GM12878 (cell line): ENCODE measurements around the gene MAST3. TPM values are rescaled to one million over a fixed set of nuclear protein-coding genes. Genes with fewer than 3 reads are reported as not detected.

Experiments
- ATAC-seq: fragments of 200-7000 bp; cut with Tn5 transposase; 3 replicates; pipeline ENCODE4 v1.9.1; 2020; ENCODE audit warnings: mild to moderate bottlenecking, moderate library complexity
- BruUV-seq: library from RNA; stranded (reverse); fragments of 400-500 nt; replicated peaks from 2 replicates; lab custom pipeline; 2021; lab: Mats Ljungman, UMichigan
- CTCF ChIA-PET: fragments of 300-600 bp; sonication (Branson Sonifier 250); formaldehyde crosslinking; extraction: SDS; loops from one replicate; lab custom pipeline; 2021; ENCODE audit warnings: inconsistent platforms; lab: Yijun Ruan, JAX
- POLR2A ChIA-PET: fragments of 350-600 bp; formaldehyde crosslinking; extraction: SDS; loops from one replicate; lab custom pipeline; 2021; ENCODE audit warnings: inconsistent platforms; lab: Charles Lee
- RAD21 ChIA-PET: fragments of 300-600 bp; sonication (Branson Sonifier 250); formaldehyde crosslinking; loops from one replicate; lab custom pipeline; 2023; ENCODE audit warnings: antibody characterized with exemption; ENCODE audit not compliant: unreplicated experiment; lab: Charles Lee
- SMC1A ChIA-PET: fragments of 300-600 bp; sonication (Branson Sonifier 250); formaldehyde crosslinking; loops from one replicate; lab custom pipeline; 2023; ENCODE audit not compliant: unreplicated experiment, uncharacterized antibody; lab: Charles Lee
- DNase-seq: peaks from one replicate; pipeline ENCODE4 v3.0.0-alpha.2; 2011; ENCODE audit warnings: low read depth, low spot score
- FAIRE-seq: peaks from 3 replicates; lab custom pipeline; 2011; peaks lifted over from hg19 to GRCh38; lab: Jason Lieb, UNC
- H2AFZ ChIP-seq: 2 replicates; pipeline ENCODE4 v1.6.0; 2011; ENCODE audit warnings: low read depth, low read length, control low read depth; ENCODE audit not compliant: control insufficient read depth
- H3K27ac ChIP-seq: 2 replicates; pipeline ENCODE4 v1.5.1; 2011; ENCODE audit warnings: control low read depth; ENCODE audit not compliant: control insufficient read depth, insufficient read depth
- H3K27me3 ChIP-seq, 2 experiments: replicated peaks in 1 of 2; 2 replicates each; pipeline versions ENCODE4 v1.6.0 to v1.6.1; 2011; ENCODE audit warnings: low read length in 1 of 2; ENCODE audit not compliant: control insufficient read depth in 2 of 2, insufficient read depth in 2 of 2
- H3K36me3 ChIP-seq, 2 experiments: 2 replicates each; pipeline ENCODE4 v1.5.1; 2011; ENCODE audit warnings: low read length in 1 of 2; ENCODE audit not compliant: control insufficient read depth in 2 of 2, insufficient read depth in 2 of 2
- H3K4me1 ChIP-seq: 2 replicates; pipeline ENCODE4 v1.6.1; 2011; ENCODE audit warnings: mild to moderate bottlenecking, low read length, moderate library complexity, mixed read lengths; ENCODE audit not compliant: control insufficient read depth, insufficient read depth
- H3K4me2 ChIP-seq: 2 replicates; pipeline ENCODE4 v1.6.0; 2011; ENCODE audit warnings: control low read depth; ENCODE audit not compliant: control insufficient read depth, insufficient read depth
- H3K4me3 ChIP-seq: fragments of 200-600 bp; sonication (generic); 2 replicates; pipeline ENCODE4 v1.5.1; 2016
- H3K79me2 ChIP-seq: 2 replicates; pipeline ENCODE4 v1.6.0; 2011; ENCODE audit warnings: low read length; ENCODE audit not compliant: control insufficient read depth, insufficient read depth
- H3K9ac ChIP-seq: 2 replicates; pipeline ENCODE4 v1.8.0; 2011; ENCODE audit warnings: low read length, control low read depth, mixed read lengths; ENCODE audit not compliant: control insufficient read depth, insufficient read depth
- H3K9me3 ChIP-seq: replicated peaks from 3 replicates; pipeline ENCODE4 v1.5.1; 2011; ENCODE audit warnings: mild to moderate bottlenecking, low read length; ENCODE audit not compliant: control insufficient read depth, insufficient read depth
- H4K20me1 ChIP-seq: 2 replicates; pipeline ENCODE4 v1.6.0; 2011; ENCODE audit not compliant: control insufficient read depth, insufficient read depth
- ATF3 ChIP-seq: IDR thresholded peaks from 2 replicates; pipeline ENCODE4 v1.6.1; 2011; ENCODE audit warnings: low read depth, mild to moderate bottlenecking, low read length, moderate library complexity, borderline replicate concordance; ENCODE audit errors: extremely low read depth
- EED ChIP-seq: sonication (generic); IDR thresholded peaks from 2 replicates; pipeline ENCODE4 v1.6.1; 2016; ENCODE audit warnings: antibody characterized with exemption, low read depth
- JUND ChIP-seq: IDR thresholded peaks from 2 replicates; pipeline ENCODE4 v1.6.1; 2012; ENCODE audit warnings: low read depth, mild to moderate bottlenecking, low read length, improper control_type of control experiment, moderate library complexity
- MXI1 ChIP-seq: fragments of 150-350 bp; IDR thresholded peaks from 2 replicates; pipeline ENCODE4 v1.6.1; 2011; ENCODE audit warnings: low read depth, mild to moderate bottlenecking, inconsistent platforms, low read length, improper control_type of control experiment
- NFIC ChIP-seq: IDR thresholded peaks from 2 replicates; pipeline ENCODE4 v1.6.1; 2012; ENCODE audit warnings: low read depth, mild to moderate bottlenecking, inconsistent platforms, low read length, moderate library complexity
- RCOR1 ChIP-seq: conservative IDR thresholded peaks from 2 replicates; pipeline ENCODE4 v1.6.1; 2012; ENCODE audit warnings: low read depth, low read length, improper control_type of control experiment
- SKIL ChIP-seq: fragments of 450-650 bp; IDR thresholded peaks from 2 replicates; pipeline ENCODE4 v1.6.1; 2017; ENCODE audit warnings: mild to moderate bottlenecking, low read depth, inconsistent platforms; ENCODE audit not compliant: poor library complexity, severe bottlenecking
- TCF12 ChIP-seq: IDR thresholded peaks from 2 replicates; pipeline ENCODE4 v1.6.1; 2011; ENCODE audit warnings: low read depth, mild to moderate bottlenecking, low read length
- ZNF217 ChIP-seq: fragments of 450-650 bp; IDR thresholded peaks from 2 replicates; pipeline ENCODE4 v1.6.1; 2017; ENCODE audit warnings: antibody characterized with exemption, mild to moderate bottlenecking
- WGBS: methylation state at CpG from one replicate; pipeline ENCODE4 v1.1.6; 2016; ENCODE audit warnings: low lambda C conversion rate; ENCODE audit not compliant: insufficient replicate concordance, insufficient coverage; ENCODE audit errors: missing lambda C conversion rate; 5-methylcytosine and 5-hydroxymethylcytosine counted together
- in situ Hi-C: fragments of 300-500 bp; cut with MboI; formaldehyde crosslinking; loops from 9 replicates; pipeline ENCODE4 v1.14.3; 2018; ENCODE audit warnings: mixed read lengths
- intact Hi-C: fragments of 100-400 bp; cut with micrococcal nuclease; formaldehyde crosslinking; loops from one replicate; pipeline ENCODE4 v1.14.2; 2022; ENCODE audit not compliant: unreplicated experiment
- polyA plus RNA-seq, 11 experiments: library from polyadenylated mRNA; depleted of rRNA in 4 of 11; unstranded in 6 of 11; stranded (reverse) in 5 of 11; fragments of >200 nt; fragmentation: Nextera tagmentation in 4 of 11; fragmentation: Illumina TruSeq in 1 of 11; extraction: Ambion mirVana in 4 of 11; extraction: Trizol in 1 of 11; gene quantifications; 1 replicate in 1 of 11; 2 replicates in 10 of 11; pipeline versions ENCODE4 v1.2.1 to v1.2.3, GENCODE V29; 2011 to 2016; ENCODE audit warnings: inconsistent platforms in 2 of 11, missing spikeins in 2 of 11, low read depth in 1 of 11
- total RNA-seq, 4 experiments: library from RNA; depleted of rRNA in 3 of 4; stranded (reverse); fragments of >200 nt in 3 of 4; fragmentation: Illumina TruSeq in 1 of 4; extraction: Trizol in 1 of 4; gene quantifications; 2 replicates each; pipeline versions ENCODE4 v1.2.1 to v1.2.3, GENCODE V29; 2013 to 2021
- TF ChIP-seq, protein P1 (sequence below): IDR thresholded peaks from 2 replicates; pipeline ENCODE4 v1.6.1; 2012; ENCODE audit warnings: mild to moderate bottlenecking, low read depth, low read length
- TF ChIP-seq, protein P2 (sequence below): fragments of 450-650 bp; conservative IDR thresholded peaks from 2 replicates; pipeline ENCODE4 v1.6.1; 2017; ENCODE audit warnings: mild to moderate bottlenecking, moderate library complexity

Gene MAST3
- total and polyA plus RNA-seq, 10 of the 15 experiments (the other 5 are each of a cell fraction or from before 2014, with no cell fraction given): 3.0 to 22.2 (median 7.5) TPM

GRCh38 chr19:18085702-18086457 lies 11.7 kb upstream of the MAST3 start (continued):
- TF ChIP-seq ATF3: no peak

DNA sequence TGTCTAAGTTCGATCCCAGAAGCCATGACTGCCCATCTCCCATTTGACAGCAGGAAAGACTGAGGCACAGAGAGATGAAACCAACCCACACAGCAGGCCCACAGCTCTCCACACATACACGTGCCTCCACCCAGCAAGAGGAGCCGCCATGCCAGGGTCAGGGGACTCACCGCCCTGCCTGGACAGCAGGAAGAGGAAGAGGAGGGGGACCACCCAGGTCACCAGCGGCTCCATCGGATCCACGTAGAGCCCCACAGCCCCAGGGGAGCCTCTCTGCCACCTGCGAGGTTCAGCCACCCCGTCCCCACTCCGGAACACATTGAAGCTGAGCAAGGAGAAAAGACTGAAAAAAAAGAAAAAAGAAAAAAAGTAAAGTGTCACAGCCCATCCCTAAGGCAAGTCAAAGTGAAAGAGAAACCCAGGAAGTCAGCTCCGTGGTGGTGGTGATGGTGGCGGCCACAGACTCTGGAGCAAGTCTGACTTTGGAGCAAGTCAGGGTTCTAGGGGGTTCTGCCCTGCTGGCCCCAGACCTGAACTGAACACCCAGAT lies 10.9 kb upstream of the MAST3 start, which contains the start of gene IL12RB1:
Gene IL12RB1 (minus strand): TSS at position 345 of the 549 bp plus-strand sequence. CDS start 111 bp downstream, at position 234.
- Histone ChIP-seq H3K27ac (peak within 1 kb of the TSS; percentile 97), H3K4me3 (peak within 1 kb of the TSS; percentile 94), H3K36me3 (peaks cover 0 to 3% of the 10 kb centered on the region in 2 experiments; a peak in 1 of 4 replicates), H3K9ac (peak within 1 kb of the TSS; percentile 95), H3K27me3 (no peaks in the 10 kb centered on the region), H4K20me1 (no peaks in the 10 kb centered on the region), H3K4me1 (peaks cover 32% of the 10 kb centered on the region), H3K9me3 (no peaks in the 10 kb centered on the region), H3K79me2 (peaks cover 9% of the 10 kb centered on the region), H3K4me2 (peak within 1 kb of the TSS; percentile 95), H2AFZ (peak within 1 kb of the TSS; percentile 84)
- no TSS peak for BruUV-seq
- ChIA-PET SMC1A (interaction anchor here (0.9 to 5.0 kb wide), 7 partner anchors 12 to 106 kb away, joined by 3 to 30 read pairs (median 3); partner anchors contain the start of genes ARRDC2, MAST3 and MPV17L2), POLR2A (interaction anchor here (0.5 to 1.5 kb wide), 11 partner anchors 9 to 194 kb away, joined by 3 to 8 read pairs (median 5); no protein-coding TSS in a partner anchor), RAD21 (interaction anchor here (0.7 to 3.6 kb wide), 8 partner anchors 12 to 227 kb away, joined by 3 to 37 read pairs (median 4); partner anchors contain the start of genes MAST3 and PIK3R2), CTCF (interaction anchor here (0.5 to 1.6 kb wide), 10 partner anchors 10 to 227 kb away, joined by 3 to 8 read pairs (median 3); partner anchors contain the start of genes MAST3 and RPL18A)
- in situ Hi-C loops (no loop called here), intact Hi-C loops (no loop called here)
- no peak for FAIRE-seq
- ATAC-seq: peak; percentile 73
- DNase-seq: peak; percentile 44
- WGBS: 2% methylated on average over 11 of the region's 12 CpGs
- peak; percentile 61; the same call in 1 of the 2 replicates for TF ChIP-seq NFIC
- peak; percentile 26 for TF ChIP-seq SKIL
- peak; percentile 93 for TF ChIP-seq EED
- TF ChIP-seq MXI1: peak; percentile 23; the same call in 1 of the 2 replicates
- 0 out of 2 replicates have a peak, but pooled peaks have one; percentile 49 for TF ChIP-seq RCOR1
- 0 out of 2 replicates have a peak, but pooled peaks have one; percentile 11 for TF ChIP-seq TCF12
- peak; percentile 57; the same call in 1 of the 2 replicates for TF ChIP-seq JUND
- TF ChIP-seq, protein P1, sequence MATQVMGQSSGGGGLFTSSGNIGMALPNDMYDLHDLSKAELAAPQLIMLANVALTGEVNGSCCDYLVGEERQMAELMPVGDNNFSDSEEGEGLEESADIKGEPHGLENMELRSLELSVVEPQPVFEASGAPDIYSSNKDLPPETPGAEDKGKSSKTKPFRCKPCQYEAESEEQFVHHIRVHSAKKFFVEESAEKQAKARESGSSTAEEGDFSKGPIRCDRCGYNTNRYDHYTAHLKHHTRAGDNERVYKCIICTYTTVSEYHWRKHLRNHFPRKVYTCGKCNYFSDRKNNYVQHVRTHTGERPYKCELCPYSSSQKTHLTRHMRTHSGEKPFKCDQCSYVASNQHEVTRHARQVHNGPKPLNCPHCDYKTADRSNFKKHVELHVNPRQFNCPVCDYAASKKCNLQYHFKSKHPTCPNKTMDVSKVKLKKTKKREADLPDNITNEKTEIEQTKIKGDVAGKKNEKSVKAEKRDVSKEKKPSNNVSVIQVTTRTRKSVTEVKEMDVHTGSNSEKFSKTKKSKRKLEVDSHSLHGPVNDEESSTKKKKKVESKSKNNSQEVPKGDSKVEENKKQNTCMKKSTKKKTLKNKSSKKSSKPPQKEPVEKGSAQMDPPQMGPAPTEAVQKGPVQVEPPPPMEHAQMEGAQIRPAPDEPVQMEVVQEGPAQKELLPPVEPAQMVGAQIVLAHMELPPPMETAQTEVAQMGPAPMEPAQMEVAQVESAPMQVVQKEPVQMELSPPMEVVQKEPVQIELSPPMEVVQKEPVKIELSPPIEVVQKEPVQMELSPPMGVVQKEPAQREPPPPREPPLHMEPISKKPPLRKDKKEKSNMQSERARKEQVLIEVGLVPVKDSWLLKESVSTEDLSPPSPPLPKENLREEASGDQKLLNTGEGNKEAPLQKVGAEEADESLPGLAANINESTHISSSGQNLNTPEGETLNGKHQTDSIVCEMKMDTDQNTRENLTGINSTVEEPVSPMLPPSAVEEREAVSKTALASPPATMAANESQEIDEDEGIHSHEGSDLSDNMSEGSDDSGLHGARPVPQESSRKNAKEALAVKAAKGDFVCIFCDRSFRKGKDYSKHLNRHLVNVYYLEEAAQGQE: no peak
- TF ChIP-seq, protein P2, sequence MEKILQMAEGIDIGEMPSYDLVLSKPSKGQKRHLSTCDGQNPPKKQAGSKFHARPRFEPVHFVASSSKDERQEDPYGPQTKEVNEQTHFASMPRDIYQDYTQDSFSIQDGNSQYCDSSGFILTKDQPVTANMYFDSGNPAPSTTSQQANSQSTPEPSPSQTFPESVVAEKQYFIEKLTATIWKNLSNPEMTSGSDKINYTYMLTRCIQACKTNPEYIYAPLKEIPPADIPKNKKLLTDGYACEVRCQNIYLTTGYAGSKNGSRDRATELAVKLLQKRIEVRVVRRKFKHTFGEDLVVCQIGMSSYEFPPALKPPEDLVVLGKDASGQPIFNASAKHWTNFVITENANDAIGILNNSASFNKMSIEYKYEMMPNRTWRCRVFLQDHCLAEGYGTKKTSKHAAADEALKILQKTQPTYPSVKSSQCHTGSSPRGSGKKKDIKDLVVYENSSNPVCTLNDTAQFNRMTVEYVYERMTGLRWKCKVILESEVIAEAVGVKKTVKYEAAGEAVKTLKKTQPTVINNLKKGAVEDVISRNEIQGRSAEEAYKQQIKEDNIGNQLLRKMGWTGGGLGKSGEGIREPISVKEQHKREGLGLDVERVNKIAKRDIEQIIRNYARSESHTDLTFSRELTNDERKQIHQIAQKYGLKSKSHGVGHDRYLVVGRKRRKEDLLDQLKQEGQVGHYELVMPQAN: no peak
- peak; percentile 88 for TF ChIP-seq ZNF217
